Fibroblast of lung (primary cell): Measurements from ENCODE around the gene IER3IP1.

Source experiments
- CTCF ChIP-seq, 2 donors: IDR thresholded peaks in 1 of 2; conservative IDR thresholded peaks in 1 of 2; 1 replicate in 1 of 2; 2 replicates in 1 of 2; pipeline ENCODE4 v1.5.1; 2011 to 2012; ENCODE audit warnings: low read length in 2 of 2, control low read depth in 1 of 2, inconsistent platforms in 1 of 2, low read depth in 1 of 2, mild to moderate bottlenecking in 1 of 2
- EZH2 ChIP-seq: IDR thresholded peaks from 2 replicates; pipeline ENCODE4 v1.5.1; 2012; ENCODE audit warnings: low read length, control low read depth, mild to moderate bottlenecking; ENCODE audit errors: missing control alignments

- no peak for TF ChIP-seq CTCF (conservative IDR thresholded peaks at IDR 0.05 in 1 of 2, IDR thresholded peaks at IDR 0.05 in 1 of 2; ENCODE audit: low read depth in 1 of 2, low read length in 2 of 2)
- TF ChIP-seq EZH2, result no peak
Measured at GRCh38 chr18:47175898-47176575, at the start of gene IER3IP1.
